Measurements from ENCODE around the gene VIPAS39. TPM values are rescaled to one million over a fixed set of nuclear protein-coding genes. Genes with fewer than 3 reads are reported as not detected.

VIPAS39 gene
- total RNA-seq, 1 experiment from 2014 or later: 16.7 TPM

DNA sequence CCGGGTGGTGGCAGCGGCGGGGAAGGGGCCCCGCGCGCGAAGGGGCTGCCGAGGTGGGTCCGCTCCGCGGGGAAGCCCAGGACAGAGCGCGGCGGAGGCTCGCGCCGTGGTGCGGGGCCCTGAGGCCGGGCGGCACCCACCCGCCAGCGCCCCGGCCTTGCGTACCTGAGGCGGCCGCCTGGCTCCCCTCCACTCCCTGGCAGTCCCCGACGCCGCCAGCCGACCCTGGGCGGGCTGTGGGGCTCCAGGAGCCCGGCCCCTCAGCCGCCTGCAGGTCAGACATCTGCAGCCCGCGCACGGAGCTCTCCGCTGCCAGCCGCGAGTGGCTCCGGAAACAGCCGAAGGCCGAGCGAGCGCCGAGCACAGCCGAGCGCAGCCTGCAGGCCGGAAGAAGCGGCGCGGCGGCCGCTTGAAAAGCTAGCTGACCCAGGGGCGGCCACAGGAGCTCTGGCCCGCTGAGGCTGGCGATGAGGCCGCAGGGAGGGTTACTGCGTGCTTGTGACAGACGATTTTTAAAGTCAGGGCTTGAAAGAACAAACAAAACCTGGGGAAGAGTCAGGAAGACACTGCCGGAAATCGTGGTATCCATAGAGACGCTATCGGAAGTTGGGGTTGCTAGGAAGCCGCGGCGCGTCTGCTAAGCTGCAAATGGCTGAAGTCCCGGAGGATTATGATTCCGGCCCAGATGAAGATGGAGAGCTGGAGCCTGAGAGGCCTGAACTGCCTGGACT is 80.5 kb downstream of the VIPAS39 start, which contains the start of the genes SAMD15 and TMED8:
Gene SAMD15 (plus strand): TSS at position 609 of the 731 bp plus-strand sequence. CDS start 40 bp downstream, at position 649.
Gene TMED8 (minus strand): TSS at position 324 of the 731 bp plus-strand sequence. CDS start 41 bp downstream, at position 283.
- Histone ChIP-seq H3K4me3 (ENCODE audit: low read depth, low read length, poor library complexity, severe bottlenecking) (peak within 1 kb of the TSS; percentile 76), H3K27ac (ENCODE audit: low read depth, low read length, poor library complexity, severe bottlenecking) (peak within 1 kb of the TSS; percentile 85), H3K36me3 (ENCODE audit: insufficient read depth, low read length, poor library complexity, severe bottlenecking) (no peaks in the 10 kb centered on the region), H3K27me3 (replicated peaks; ENCODE audit: insufficient read depth, low read depth, low read length, poor library complexity) (no peaks in the 10 kb centered on the region), H3K4me1 (ENCODE audit: insufficient read depth, low read length, poor library complexity, severe bottlenecking) (peaks cover 10% of the 10 kb centered on the region), H3K9me3 (ENCODE audit: low read depth, low read length, poor library complexity, severe bottlenecking) (no peaks in the 10 kb centered on the region)
- peak; percentile 89 for DNase-seq (ENCODE audit: low spot score)
- BruUV-seq (replicated peaks): no TSS peak
- intact Hi-C loops (cut with micrococcal nuclease; ENCODE audit: unreplicated experiment): loop anchor here (2.0 kb wide), 1 partner anchor 56 kb away; the partner anchor contains the start of genes GSTZ1 and POMT2
- ChIA-PET CTCF (interaction anchor here (0.6 to 1.3 kb wide), 4 partner anchors 9 to 385 kb away, joined by 3 to 7 read pairs (median 3); no protein-coding TSS in a partner anchor), POLR2A (ENCODE audit: low non-redundant PET) (interaction anchor here (0.5 to 0.6 kb wide), 3 partner anchors 25 to 269 kb away, joined by 3 to 8 read pairs (median 4); no protein-coding TSS in a partner anchor)
- TF ChIP-seq EZH2 (IDR thresholded peaks at IDR 0.05; ENCODE audit: borderline replicate concordance, low read depth, low read length, poor library complexity, severe bottlenecking): no peak
- TF ChIP-seq, protein P1, sequence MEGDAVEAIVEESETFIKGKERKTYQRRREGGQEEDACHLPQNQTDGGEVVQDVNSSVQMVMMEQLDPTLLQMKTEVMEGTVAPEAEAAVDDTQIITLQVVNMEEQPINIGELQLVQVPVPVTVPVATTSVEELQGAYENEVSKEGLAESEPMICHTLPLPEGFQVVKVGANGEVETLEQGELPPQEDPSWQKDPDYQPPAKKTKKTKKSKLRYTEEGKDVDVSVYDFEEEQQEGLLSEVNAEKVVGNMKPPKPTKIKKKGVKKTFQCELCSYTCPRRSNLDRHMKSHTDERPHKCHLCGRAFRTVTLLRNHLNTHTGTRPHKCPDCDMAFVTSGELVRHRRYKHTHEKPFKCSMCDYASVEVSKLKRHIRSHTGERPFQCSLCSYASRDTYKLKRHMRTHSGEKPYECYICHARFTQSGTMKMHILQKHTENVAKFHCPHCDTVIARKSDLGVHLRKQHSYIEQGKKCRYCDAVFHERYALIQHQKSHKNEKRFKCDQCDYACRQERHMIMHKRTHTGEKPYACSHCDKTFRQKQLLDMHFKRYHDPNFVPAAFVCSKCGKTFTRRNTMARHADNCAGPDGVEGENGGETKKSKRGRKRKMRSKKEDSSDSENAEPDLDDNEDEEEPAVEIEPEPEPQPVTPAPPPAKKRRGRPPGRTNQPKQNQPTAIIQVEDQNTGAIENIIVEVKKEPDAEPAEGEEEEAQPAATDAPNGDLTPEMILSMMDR (conservative IDR thresholded peaks at IDR 0.05; ENCODE audit: low read depth, low read length): 0 out of 2 replicates have a peak, but pooled peaks have one; percentile 25

Other genes with a start within 250 kb of the VIPAS39 start
- gene NGB, start 186.4 kb downstream of the VIPAS39 start, total RNA-seq (2021): not detected in 2 replicates
- gene POMT2, start 136.7 kb downstream of the VIPAS39 start, total RNA-seq (2021): 49.5 and 55.6 TPM in 2 replicates
- gene GSTZ1, start 136.6 kb downstream of the VIPAS39 start, total RNA-seq (2021): 12.7 and 18.5 TPM in 2 replicates
- 21.0 and 22.8 TPM in 2 replicates for gene TMED8, start 80.5 kb downstream of the VIPAS39 start, total RNA-seq (2021)
- gene SAMD15, start 80.2 kb downstream of the VIPAS39 start, total RNA-seq (2021): 2.4 and 2.9 TPM in 2 replicates
- 0.58 and 1.0 TPM in 2 replicates for gene NOXRED1, start 34.1 kb downstream of the VIPAS39 start, total RNA-seq (2021)
- 276 and 375 TPM in 2 replicates for gene AHSA1, start 492 bp upstream of the VIPAS39 start, total RNA-seq (2021)
- 4.3 and 5.1 TPM in 2 replicates for gene ISM2, start 41.2 kb upstream of the VIPAS39 start, total RNA-seq (2021)
- 17.3 and 19.0 TPM in 2 replicates for gene SPTLC2, start 159.0 kb upstream of the VIPAS39 start, total RNA-seq (2021)

Measured in A673 (cell line).